DMS53 (cell line): ENCODE results near the gene DNAAF9.
A peak's percentile ranks its signal among the peaks of the same experiment; 100 is the strongest.

Experiments
- DNase-seq: peaks from one replicate; lab custom pipeline; 2025; lab: John Stamatoyannopoulos, UW

The DNAAF9 gene

GRCh38 chr20:3410464-3410863 is 3.0 kb upstream of the DNAAF9 start:
- DNase-seq = peak; percentile 11

GRCh38 chr20:3409417-3409816 is 1.9 kb upstream of the DNAAF9 start:
- no peak for DNase-seq

- peak; percentile 90 for DNase-seq
Observed at GRCh38 chr20:3407771-3408637, 535 bp upstream of the DNAAF9 start.

GRCh38 chr20:3406481-3407039 is 909 bp downstream of the DNAAF9 start:
- DNase-seq = no peak

- DNase-seq = no peak
Observed at GRCh38 chr20:3405696-3406358, 1.6 kb downstream of the DNAAF9 start.

GRCh38 chr20:3405139-3405538 is 2.3 kb downstream of the DNAAF9 start:
- DNase-seq = no peak

GRCh38 chr20:3404402-3404801 is 3.1 kb downstream of the DNAAF9 start:
- no peak for DNase-seq

- no peak for DNase-seq
Observed at GRCh38 chr20:3403741-3404140, 3.7 kb downstream of the DNAAF9 start.

- DNase-seq = no peak
Observed at GRCh38 chr20:3402453-3402852, 5.0 kb downstream of the DNAAF9 start.

GRCh38 chr20:3400260-3401155 is 7.0 kb downstream of the DNAAF9 start:
- DNase-seq = no peak

- no peak for DNase-seq
Observed at GRCh38 chr20:3398681-3399252, 8.7 kb downstream of the DNAAF9 start.

GRCh38 chr20:3396492-3396891 is 11.0 kb downstream of the DNAAF9 start:
- no peak for DNase-seq

GRCh38 chr20:3392756-3393155 is 14.7 kb downstream of the DNAAF9 start:
- DNase-seq = no peak

GRCh38 chr20:3390759-3391425 is 16.6 kb downstream of the DNAAF9 start:
- DNase-seq = peak; percentile 22

GRCh38 chr20:3383878-3384495 is 23.5 kb downstream of the DNAAF9 start:
- no peak for DNase-seq

- DNase-seq = no peak
Observed at GRCh38 chr20:3382836-3383235, 24.6 kb downstream of the DNAAF9 start.

GRCh38 chr20:3380228-3381070 is 27.0 kb downstream of the DNAAF9 start:
- DNase-seq = no peak

- no peak for DNase-seq
Observed at GRCh38 chr20:3378138-3378537, 29.3 kb downstream of the DNAAF9 start.

GRCh38 chr20:3377644-3378043 is 29.8 kb downstream of the DNAAF9 start:
- no peak for DNase-seq

GRCh38 chr20:3374296-3374695 is 33.2 kb downstream of the DNAAF9 start:
- DNase-seq = no peak
